Mesenchymal stem cell (in vitro differentiated cells and primary cell): ENCODE results near the gene ADAM12.

Experiments
- DNase-seq: peaks from one replicate; pipeline ENCODE4 v3.0.0-alpha.2; 2013
- H2AFZ ChIP-seq: one replicate; pipeline ENCODE4 v1.6.1; 2013; ENCODE audit warnings: low read depth, mild to moderate bottlenecking, control low read depth, inconsistent platforms, low read length, moderate library complexity
- H2AK5ac ChIP-seq: 2 replicates; pipeline ENCODE4 v1.6.1; 2013; ENCODE audit warnings: low read length, moderate library complexity, mild to moderate bottlenecking, inconsistent platforms; ENCODE audit not compliant: severe bottlenecking
- H2BK120ac ChIP-seq: one replicate; pipeline ENCODE4 v1.6.1; 2013; ENCODE audit warnings: low read depth, mild to moderate bottlenecking, inconsistent platforms, low read length, moderate library complexity
- H2BK12ac ChIP-seq, 2 experiments: one replicate each; pipeline ENCODE4 v1.6.1; 2013; ENCODE audit warnings: inconsistent platforms in 2 of 2, low read length in 2 of 2, mild to moderate bottlenecking in 2 of 2, moderate library complexity in 2 of 2, control low read depth in 1 of 2
- H2BK15ac ChIP-seq: one replicate; pipeline ENCODE4 v1.6.1; 2013; ENCODE audit warnings: mild to moderate bottlenecking, low read depth, inconsistent platforms; ENCODE audit not compliant: poor library complexity, severe bottlenecking
- H2BK5ac ChIP-seq: 2 replicates; pipeline ENCODE4 v1.6.1; 2013; ENCODE audit warnings: low read depth, mild to moderate bottlenecking, low read length, control low read depth, inconsistent platforms; ENCODE audit not compliant: poor library complexity, severe bottlenecking
- H3K14ac ChIP-seq, 2 experiments: one replicate each; pipeline ENCODE4 v1.6.1; 2013; ENCODE audit warnings: inconsistent platforms in 2 of 2, low read length in 2 of 2, control low read depth in 1 of 2, mild to moderate bottlenecking in 1 of 2, moderate library complexity in 1 of 2
- H3K18ac ChIP-seq, 2 experiments: one replicate each; pipeline ENCODE4 v1.6.1; 2013; ENCODE audit warnings: inconsistent platforms in 2 of 2, low read length in 2 of 2, control low read depth in 1 of 2, low read depth in 1 of 2, mild to moderate bottlenecking in 1 of 2
- H3K23ac ChIP-seq, 2 experiments: one replicate each; pipeline ENCODE4 v1.6.1; 2013; ENCODE audit warnings: inconsistent platforms in 2 of 2, low read length in 2 of 2, mild to moderate bottlenecking in 2 of 2, moderate library complexity in 2 of 2, control low read depth in 1 of 2
- H3K27ac ChIP-seq: 2 replicates; pipeline ENCODE4 v1.5.1; 2013; ENCODE audit warnings: mild to moderate bottlenecking, moderate library complexity, low read length, control low read depth, inconsistent platforms; ENCODE audit not compliant: poor library complexity, severe bottlenecking
- H3K27me3 ChIP-seq, 2 experiments: 2 replicates each; pipeline versions ENCODE4 v1.6.1 to v1.7.0; 2013; ENCODE audit warnings: low read length in 2 of 2, mild to moderate bottlenecking in 2 of 2, moderate library complexity in 2 of 2, control low read depth in 1 of 2, inconsistent platforms in 1 of 2; ENCODE audit not compliant: control insufficient read depth in 1 of 2, insufficient read depth in 1 of 2
- H3K36me3 ChIP-seq, 2 experiments: 2 replicates each; pipeline versions ENCODE4 v1.6.1 to v1.7.0; 2013; ENCODE audit warnings: low read length in 2 of 2, control low read depth in 1 of 2, inconsistent platforms in 1 of 2, low read depth in 1 of 2, mild to moderate bottlenecking in 1 of 2; ENCODE audit not compliant: insufficient read depth in 2 of 2, control insufficient read depth in 1 of 2
- H3K4ac ChIP-seq, 2 experiments: one replicate each; pipeline ENCODE4 v1.6.1; 2013; ENCODE audit warnings: inconsistent platforms in 2 of 2, low read length in 2 of 2, mild to moderate bottlenecking in 2 of 2, moderate library complexity in 2 of 2, control low read depth in 1 of 2, low read depth in 1 of 2
- H3K4me1 ChIP-seq: 2 replicates; pipeline ENCODE4 v1.6.1; 2013; ENCODE audit warnings: low read depth, low read length, control low read depth; ENCODE audit not compliant: control insufficient read depth, insufficient read depth
- H3K4me2 ChIP-seq: 2 replicates; pipeline ENCODE4 v1.6.1; 2013; ENCODE audit warnings: low read length, mild to moderate bottlenecking, inconsistent platforms; ENCODE audit not compliant: poor library complexity, severe bottlenecking
- H3K4me3 ChIP-seq, 2 experiments: 2 replicates each; pipeline versions ENCODE4 v1.5.1 to v1.7.0; 2013; ENCODE audit warnings: low read length in 2 of 2, mild to moderate bottlenecking in 2 of 2, control low read depth in 1 of 2, low read depth in 1 of 2; ENCODE audit not compliant: insufficient read depth in 1 of 2
- H3K79me1 ChIP-seq: replicated peaks from 2 replicates; pipeline ENCODE4 v1.6.1; 2013; ENCODE audit warnings: mild to moderate bottlenecking, control low read depth, low read length, inconsistent platforms; ENCODE audit not compliant: poor library complexity, severe bottlenecking
- H3K9ac ChIP-seq: 2 replicates; pipeline ENCODE4 v1.7.0; 2013; ENCODE audit warnings: mild to moderate bottlenecking, low read length, moderate library complexity
- H3K9me3 ChIP-seq: 2 replicates; pipeline ENCODE4 v1.7.0; 2013; ENCODE audit warnings: mild to moderate bottlenecking, low read length; ENCODE audit not compliant: control insufficient read depth
- H4K8ac ChIP-seq: one replicate; pipeline ENCODE4 v1.6.1; 2013; ENCODE audit warnings: inconsistent platforms, mild to moderate bottlenecking, low read length, moderate library complexity
- H4K91ac ChIP-seq: one replicate; pipeline ENCODE4 v1.6.1; 2013; ENCODE audit warnings: mild to moderate bottlenecking, low read length, inconsistent platforms
- WGBS: methylation state at CpG from one replicate; pipeline ENCODE4 v1.1.7; 2013; ENCODE audit warnings: mixed read lengths; 5-methylcytosine and 5-hydroxymethylcytosine counted together

ADAM12 gene

GRCh38 chr10:126155528-126155927, 232.7 kb downstream of the ADAM12 start:
- Histone ChIP-seq H3K27ac (no peak overlapping the region), H3K4me3 (no peak overlapping the region), H3K79me1 (peaks cover 20% of the 10 kb centered on the region), H3K4me2 (no peak overlapping the region), H2BK12ac (no peak overlapping the region), H3K9me3 (peaks cover 29% of the 10 kb centered on the region), H3K27me3 (no peaks in the 10 kb centered on the region), H2BK15ac (no peak overlapping the region), H3K14ac (no peak overlapping the region), H2BK5ac (no peak overlapping the region), H3K4me1 (peaks cover 4% of the 10 kb centered on the region), H4K91ac (no peak overlapping the region), H2AK5ac (no peak overlapping the region), H2AFZ (no peak overlapping the region), H3K4ac (no peak overlapping the region), H2BK120ac (no peak overlapping the region), H4K8ac (no peak overlapping the region), H3K36me3 (peaks cover 12 to 70% of the 10 kb centered on the region in 2 experiments), H3K18ac (peak overlapping the region in 1 of 2 experiments; percentile 35), H3K23ac (no peak overlapping the region), H3K9ac (no peak overlapping the region)
- DNase-seq, result no peak
- 76% methylated on average over 3 of the region's 3 CpGs for WGBS

- Histone ChIP-seq H3K27me3 (no peaks in the 10 kb centered on the region), H3K4ac (no peak overlapping the region)
Observed at GRCh38 chr10:126153711-126154628, 234.3 kb downstream of the ADAM12 start.

GRCh38 chr10:126147866-126148587, 240.2 kb downstream of the ADAM12 start:
- H3K27ac ChIP-seq, result peak overlapping the region; percentile 71
- H4K91ac ChIP-seq, result peak overlapping the region; percentile 29
- peaks cover 31% of the 10 kb centered on the region for H3K9me3 ChIP-seq
- H3K4me1 ChIP-seq, result peaks cover 11% of the 10 kb centered on the region
- H2BK120ac ChIP-seq, result no peak overlapping the region
- peak overlapping the region in 1 of 2 experiments; percentile 7 for H3K4ac ChIP-seq
- H2AK5ac ChIP-seq, result peak overlapping the region; percentile 51
- WGBS, result 59% methylated on average over 6 of the region's 7 CpGs
- H3K36me3 ChIP-seq, result peaks cover 8 to 60% of the 10 kb centered on the region in 2 experiments
- peaks cover 12% of the 10 kb centered on the region for H3K79me1 ChIP-seq
- peak overlapping the region; percentile 29 for H4K8ac ChIP-seq
- H3K18ac ChIP-seq, result peak overlapping the region; percentile 71 to 85
- H2AFZ ChIP-seq, result no peak overlapping the region
- H3K4me3 ChIP-seq, result no peak overlapping the region
- peak overlapping the region in 1 of 2 experiments; percentile 26 for H3K14ac ChIP-seq
- peak overlapping the region; percentile 74 for H3K9ac ChIP-seq
- peak overlapping the region; percentile 15 to 87 for H2BK12ac ChIP-seq
- DNase-seq, result peak; percentile 60
- no peak overlapping the region for H3K23ac ChIP-seq
- no peaks in the 10 kb centered on the region for H3K27me3 ChIP-seq
- H3K4me2 ChIP-seq, result no peak overlapping the region
- no peak overlapping the region for H2BK15ac ChIP-seq
- H2BK5ac ChIP-seq, result no peak overlapping the region

More at GRCh38 chr10:126153711-126154628, 234.3 kb downstream of the ADAM12 start:
- Histone ChIP-seq H3K9me3 (peaks cover 35% of the 10 kb centered on the region), H3K18ac (no peak overlapping the region), H3K14ac (no peak overlapping the region), H2AFZ (no peak overlapping the region), H3K23ac (no peak overlapping the region), H3K4me3 (no peak overlapping the region), H3K27ac (no peak overlapping the region), H3K9ac (no peak overlapping the region), H2BK5ac (no peak overlapping the region), H3K4me1 (peaks cover 6% of the 10 kb centered on the region), H3K4me2 (no peak overlapping the region), H3K79me1 (peaks cover 22% of the 10 kb centered on the region), H3K36me3 (peaks cover 12 to 78% of the 10 kb centered on the region in 2 experiments), H2AK5ac (no peak overlapping the region), H2BK120ac (no peak overlapping the region), H2BK12ac (no peak overlapping the region), H2BK15ac (no peak overlapping the region), H4K91ac (no peak overlapping the region), H4K8ac (no peak overlapping the region)
- 50% methylated on average over 2 of the region's 2 CpGs for WGBS
- DNase-seq, result no peak

- peaks cover 13 to 63% of the 10 kb centered on the region in 2 experiments for H3K36me3 ChIP-seq
- peaks cover 19% of the 10 kb centered on the region for H3K9me3 ChIP-seq
- no peak overlapping the region for H4K91ac ChIP-seq
- peaks cover 14% of the 10 kb centered on the region for H3K79me1 ChIP-seq
- no peak overlapping the region for H2AFZ ChIP-seq
- H3K18ac ChIP-seq, result no peak overlapping the region
- no peak overlapping the region for H4K8ac ChIP-seq
- 97% methylated on average over 6 of the region's 6 CpGs for WGBS
- H3K14ac ChIP-seq, result no peak overlapping the region
- peak overlapping the region; percentile 1 for H3K27ac ChIP-seq
- no peak overlapping the region for H2BK120ac ChIP-seq
- peak overlapping the region in 1 of 2 experiments; percentile 28 for H2BK12ac ChIP-seq
- H3K4me1 ChIP-seq, result peaks cover 11% of the 10 kb centered on the region
- no peak for DNase-seq
- H3K27me3 ChIP-seq, result no peaks in the 10 kb centered on the region
- no peak overlapping the region for H3K4ac ChIP-seq
- no peak overlapping the region for H3K4me3 ChIP-seq
- H3K9ac ChIP-seq, result no peak overlapping the region
- H2BK5ac ChIP-seq, result no peak overlapping the region
- no peak overlapping the region for H3K4me2 ChIP-seq
- no peak overlapping the region for H2BK15ac ChIP-seq
- H3K23ac ChIP-seq, result no peak overlapping the region
- peak overlapping the region; percentile 23 for H2AK5ac ChIP-seq
Observed at GRCh38 chr10:126146771-126147170, 241.5 kb downstream of the ADAM12 start.
